Mononuclear cell (primary cell): ENCODE results near the gene CALCOCO1. TPM values are rescaled to one million over a fixed set of nuclear protein-coding genes. Genes with fewer than 3 reads are reported as not detected.
A peak's percentile ranks its signal among the peaks of the same experiment; 100 is the strongest.

Experiments used
- H3K27me3 ChIP-seq: 2 replicates; pipeline ENCODE4 v1.6.0; 2011; ENCODE audit warnings: low read length, control low read depth; ENCODE audit not compliant: insufficient read depth
- H3K4me1 ChIP-seq: 2 replicates; pipeline ENCODE4 v1.5.1; 2011; ENCODE audit warnings: mild to moderate bottlenecking, low read length, control low read depth; ENCODE audit not compliant: insufficient read depth
- H3K4me3 ChIP-seq: 2 replicates; pipeline ENCODE4 v1.5.1; 2011; ENCODE audit warnings: mild to moderate bottlenecking, low read length, moderate library complexity
- H3K9me3 ChIP-seq: 2 replicates; pipeline ENCODE4 v1.5.1; 2011; ENCODE audit warnings: low read depth, mild to moderate bottlenecking, control low read depth, low read length
- total RNA-seq: library from RNA; depleted of rRNA; stranded (reverse); fragments of >200 nt; gene quantifications from one replicate; pipeline ENCODE4 v1.2.3, GENCODE V29; 2012

CALCOCO1 gene
- total RNA-seq, 1 donor: 69.4 TPM

GRCh38 chr12:53756300-53757100 is 29.2 kb upstream of the CALCOCO1 start:
- Histone ChIP-seq H3K4me3 (no peak overlapping the region), H3K9me3 (no peaks in the 10 kb centered on the region), H3K4me1 (peaks cover 49% of the 10 kb centered on the region), H3K27me3 (peaks cover 53% of the 10 kb centered on the region)

DNA sequence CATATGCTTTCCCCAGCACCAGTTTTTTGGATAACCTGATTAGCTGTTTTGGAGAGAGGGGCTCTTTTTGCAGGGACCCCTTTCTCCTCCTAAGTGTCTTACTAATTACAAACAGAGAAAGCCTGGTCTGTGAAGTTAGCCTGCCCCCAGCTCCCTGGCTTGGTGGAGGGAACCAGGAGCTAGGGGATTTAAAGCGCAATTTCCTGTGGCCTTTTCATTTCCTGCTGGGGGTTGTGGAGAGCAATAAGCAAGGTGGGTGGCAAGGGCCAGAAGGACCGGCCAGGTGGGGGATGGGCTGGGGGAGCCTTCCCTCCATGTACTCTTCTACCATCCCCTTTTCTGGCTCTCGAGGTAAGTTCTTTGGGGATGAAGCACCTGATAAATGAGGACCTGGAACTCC is 28.6 kb upstream of the CALCOCO1 start:
- Histone ChIP-seq H3K27me3 (peaks cover 49% of the 10 kb centered on the region), H3K4me3 (no peak overlapping the region), H3K4me1 (peaks cover 55% of the 10 kb centered on the region), H3K9me3 (no peaks in the 10 kb centered on the region)

DNA sequence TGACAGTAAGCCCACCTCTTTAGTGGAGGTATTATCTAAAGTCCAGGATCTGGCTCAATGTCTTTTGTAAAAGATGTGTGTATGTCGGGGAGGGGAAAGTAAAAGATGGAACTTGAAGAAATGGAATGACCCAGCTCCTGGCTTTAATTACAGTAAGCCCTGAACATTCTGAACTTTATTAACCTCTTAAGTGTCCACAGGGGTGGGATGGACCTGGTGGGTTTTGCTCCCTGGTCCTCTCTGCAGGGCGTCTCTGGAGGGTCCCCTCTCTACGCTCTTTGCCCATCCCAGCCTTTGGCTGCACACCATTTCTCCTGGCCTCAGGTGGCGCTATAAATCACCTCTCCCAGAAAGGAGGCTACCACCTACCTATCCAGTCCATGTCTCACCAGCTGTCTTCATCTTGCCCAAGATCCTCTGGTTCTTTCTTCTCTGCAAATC is 28.2 kb upstream of the CALCOCO1 start:
- no peak overlapping the region for H3K4me3 ChIP-seq
- peaks cover 53% of the 10 kb centered on the region for H3K27me3 ChIP-seq
- peaks cover 58% of the 10 kb centered on the region for H3K4me1 ChIP-seq
- H3K9me3 ChIP-seq: no peaks in the 10 kb centered on the region

DNA sequence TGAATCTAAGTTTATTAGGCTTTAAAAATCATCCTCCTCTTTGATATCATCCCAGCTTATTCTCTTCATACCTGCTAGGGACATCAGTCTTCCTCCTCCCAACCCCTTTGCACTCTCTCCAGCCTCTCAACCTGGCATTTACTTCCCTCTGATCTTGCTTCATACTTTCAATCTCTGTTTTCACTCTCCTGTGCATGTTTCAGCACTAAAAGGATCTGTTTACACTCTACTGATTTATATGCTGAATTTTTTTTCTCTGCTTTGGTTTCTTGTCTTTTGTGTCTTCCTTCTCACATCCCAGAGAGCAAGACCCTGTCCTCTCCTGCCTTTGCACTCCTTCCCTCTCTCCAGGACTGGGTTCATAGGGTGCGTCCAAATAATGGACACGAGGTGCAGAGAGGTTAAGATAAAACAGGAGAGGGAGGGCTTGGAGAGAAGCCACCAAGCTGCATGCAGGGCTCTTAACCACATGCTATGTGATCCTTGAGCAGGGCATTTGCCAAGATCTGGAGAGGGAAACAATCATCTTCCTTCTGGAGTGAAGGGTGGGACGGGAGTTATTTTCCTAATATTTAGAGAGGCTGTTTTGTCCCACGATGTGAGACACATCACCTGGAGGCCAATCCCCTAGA is 27.5 kb upstream of the CALCOCO1 start:
- Histone ChIP-seq H3K27me3 (peaks cover 56% of the 10 kb centered on the region), H3K9me3 (no peaks in the 10 kb centered on the region), H3K4me1 (peaks cover 58% of the 10 kb centered on the region), H3K4me3 (no peak overlapping the region)

- Histone ChIP-seq H3K27me3 (peaks cover 56% of the 10 kb centered on the region), H3K4me1 (peaks cover 58% of the 10 kb centered on the region), H3K4me3 (no peak overlapping the region), H3K9me3 (no peaks in the 10 kb centered on the region)
Measured at GRCh38 chr12:53754188-53754585, 26.9 kb upstream of the CALCOCO1 start.

DNA sequence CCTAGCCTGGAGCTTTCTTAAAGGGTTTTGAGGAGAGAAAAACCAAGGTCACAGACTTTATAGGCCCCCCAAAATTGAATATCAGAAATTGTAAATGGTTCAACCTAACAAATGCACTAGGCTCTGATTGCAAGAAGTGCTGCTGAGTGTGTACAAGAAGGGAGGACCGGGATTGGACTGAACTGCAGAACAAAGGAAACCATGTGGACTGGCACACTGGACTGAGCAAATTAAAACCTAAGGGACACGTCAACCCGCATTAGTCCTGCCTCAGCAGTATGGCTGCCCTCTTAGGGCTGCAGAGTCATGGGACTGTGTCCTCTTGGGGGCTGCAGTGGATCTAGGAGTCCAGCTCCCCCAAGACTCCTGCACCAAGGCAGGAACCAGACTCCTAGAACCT is 25.4 kb upstream of the CALCOCO1 start:
- Histone ChIP-seq H3K4me3 (no peak overlapping the region), H3K27me3 (peaks cover 61% of the 10 kb centered on the region), H3K4me1 (peaks cover 62% of the 10 kb centered on the region), H3K9me3 (no peaks in the 10 kb centered on the region)

DNA sequence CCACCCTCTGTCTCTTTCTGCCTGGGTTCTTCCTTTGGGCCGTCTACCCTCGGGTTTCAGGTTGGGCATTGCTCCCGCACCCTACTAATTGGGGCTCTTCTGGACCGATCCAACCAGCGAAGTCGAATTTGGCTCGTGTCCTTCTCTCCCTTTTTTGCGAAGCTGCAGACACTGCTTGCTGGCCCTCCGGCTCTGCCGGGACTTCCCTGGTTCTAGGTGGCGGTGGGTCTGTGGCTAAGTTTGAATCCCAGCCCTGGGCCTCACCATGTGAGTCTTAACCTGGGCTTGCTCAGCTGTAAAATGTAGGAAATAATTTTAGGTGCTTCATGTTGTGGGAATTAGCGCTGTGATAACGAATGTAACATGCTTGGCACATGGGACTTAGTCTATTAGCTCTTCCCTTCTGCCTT is 24.9 kb upstream of the CALCOCO1 start:
- Histone ChIP-seq H3K4me1 (peaks cover 64% of the 10 kb centered on the region), H3K9me3 (no peaks in the 10 kb centered on the region), H3K27me3 (peaks cover 65% of the 10 kb centered on the region), H3K4me3 (no peak overlapping the region)

GRCh38 chr12:53751336-53752191 is 24.3 kb upstream of the CALCOCO1 start, which contains the start of gene CISTR:
TSS of gene CISTR (minus strand) at chr12:53751979.
- H3K27me3 ChIP-seq: peaks cover 69% of the 10 kb centered on the region
- H3K4me3 ChIP-seq: peak within 1 kb of the TSS; percentile 25
- H3K9me3 ChIP-seq: no peaks in the 10 kb centered on the region
- H3K4me1 ChIP-seq: peaks cover 63% of the 10 kb centered on the region

DNA sequence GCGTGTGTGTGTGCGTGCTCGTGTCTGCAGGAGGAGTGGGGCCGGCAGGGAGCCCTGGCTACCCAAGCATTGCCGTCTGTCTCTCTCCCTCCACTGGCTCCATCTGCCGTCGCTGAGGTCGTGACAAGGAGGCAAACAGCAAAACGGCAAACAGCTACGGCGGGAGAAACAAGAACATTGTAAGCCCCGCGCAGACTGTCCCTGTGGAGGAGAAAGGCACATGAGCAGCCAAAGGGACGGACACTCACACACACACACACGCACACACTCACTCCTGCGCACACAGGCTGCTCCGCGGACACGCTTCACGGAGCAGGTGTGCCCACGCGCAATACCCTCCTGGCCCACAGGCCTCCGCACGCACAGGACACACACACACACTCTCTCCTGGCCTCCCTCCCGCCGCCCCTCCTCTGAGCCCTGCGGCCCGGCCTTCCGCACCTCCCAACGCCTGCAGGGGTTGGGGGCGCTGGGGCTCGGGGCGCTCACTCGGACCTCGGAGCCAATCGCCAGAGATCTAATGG is 23.6 kb upstream of the CALCOCO1 start:
- no peak overlapping the region for H3K4me3 ChIP-seq
- H3K9me3 ChIP-seq: no peaks in the 10 kb centered on the region
- peaks cover 73% of the 10 kb centered on the region for H3K27me3 ChIP-seq
- H3K4me1 ChIP-seq: peaks cover 57% of the 10 kb centered on the region

- Histone ChIP-seq H3K4me1 (peaks cover 55% of the 10 kb centered on the region), H3K9me3 (no peaks in the 10 kb centered on the region), H3K27me3 (peaks cover 80% of the 10 kb centered on the region), H3K4me3 (no peak overlapping the region)
Measured at GRCh38 chr12:53749986-53750811, 22.9 kb upstream of the CALCOCO1 start.

DNA sequence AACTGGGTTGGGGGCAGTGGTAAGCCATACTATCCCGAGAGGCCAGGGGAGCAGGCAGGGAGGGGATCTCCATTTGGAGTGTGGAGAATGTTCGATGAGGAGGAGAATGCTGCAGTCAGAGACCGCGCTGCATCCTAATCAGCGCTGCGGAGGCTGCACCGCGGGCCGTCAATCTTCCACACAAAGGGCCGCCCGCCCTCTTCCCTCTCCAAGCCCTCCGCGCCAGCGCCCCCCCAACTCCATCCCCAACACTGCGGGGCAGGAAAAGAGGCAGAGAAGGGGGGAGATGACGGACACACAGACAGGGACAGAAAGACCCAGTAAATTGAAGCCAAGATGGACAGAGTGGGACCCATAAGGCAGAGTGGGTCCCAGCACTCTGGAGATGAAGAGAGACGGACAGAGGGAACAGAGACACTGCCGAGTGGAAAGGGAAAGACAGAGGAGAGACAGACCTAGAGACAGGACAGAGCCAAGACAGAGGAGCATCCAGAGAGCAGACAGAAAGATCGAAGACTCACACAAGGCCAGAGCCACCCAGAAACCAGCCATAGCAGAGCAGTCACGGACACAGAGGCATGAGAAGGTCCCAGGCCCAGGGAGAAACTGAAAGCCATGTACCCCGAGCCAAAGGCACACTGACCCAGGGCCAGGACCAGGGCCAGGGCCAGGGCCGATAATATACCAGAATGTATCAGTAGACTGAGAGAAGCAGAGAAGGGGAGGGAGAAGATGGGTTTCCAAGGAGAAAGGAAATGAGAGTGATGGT is 21.0 kb upstream of the CALCOCO1 start:
- H3K4me1 ChIP-seq: peaks cover 42% of the 10 kb centered on the region
- peaks cover 70% of the 10 kb centered on the region for H3K27me3 ChIP-seq
- H3K4me3 ChIP-seq: no peak overlapping the region
- no peaks in the 10 kb centered on the region for H3K9me3 ChIP-seq

DNA sequence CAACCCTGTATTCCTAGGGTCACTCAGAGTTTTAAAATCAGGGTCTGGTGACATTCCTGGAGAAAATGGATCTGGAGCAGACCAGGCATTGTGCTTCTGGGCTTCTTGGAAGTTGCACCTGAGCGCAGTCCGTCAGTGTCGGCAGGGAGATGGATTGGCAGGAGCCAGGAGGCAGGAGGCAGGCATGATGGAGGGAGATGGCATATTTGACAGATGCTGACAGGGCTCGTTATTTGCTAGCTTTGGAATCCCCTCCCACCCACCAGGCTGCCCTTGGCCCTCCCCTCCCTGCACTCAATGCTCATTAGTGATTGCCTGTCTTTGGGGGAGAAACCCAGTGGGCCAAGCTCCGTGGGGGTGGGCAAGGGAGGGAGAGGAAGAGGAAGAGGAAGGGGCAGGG is 19.8 kb upstream of the CALCOCO1 start:
- no peak overlapping the region for H3K4me3 ChIP-seq
- H3K27me3 ChIP-seq: peaks cover 69% of the 10 kb centered on the region
- H3K4me1 ChIP-seq: peaks cover 34% of the 10 kb centered on the region
- no peaks in the 10 kb centered on the region for H3K9me3 ChIP-seq

DNA sequence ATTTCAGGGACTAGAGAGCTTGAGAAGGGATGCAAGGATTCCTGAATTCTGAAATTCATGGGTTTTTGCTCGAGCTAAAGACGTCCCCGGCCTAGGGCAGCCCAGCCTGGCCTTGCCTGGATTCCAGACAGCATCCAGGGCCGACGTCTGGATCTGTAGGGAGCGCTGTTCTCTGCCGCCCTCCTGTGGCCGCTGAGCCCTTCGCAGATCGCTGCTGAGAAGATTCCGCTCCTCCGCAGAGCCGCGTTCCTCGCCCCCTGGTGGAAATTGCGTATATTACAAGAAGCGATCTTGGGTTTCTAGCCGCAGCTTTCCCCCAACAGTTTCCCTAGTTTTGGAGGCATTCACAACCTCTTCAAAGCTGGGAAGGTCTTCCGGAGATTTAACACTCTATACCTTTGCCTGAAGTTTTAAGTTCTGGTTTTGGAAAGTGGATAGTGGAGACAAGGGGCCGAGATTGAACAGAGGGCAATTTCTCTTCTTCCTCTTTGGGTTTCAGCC is 19.4 kb upstream of the CALCOCO1 start:
- no peak overlapping the region for H3K4me3 ChIP-seq
- H3K27me3 ChIP-seq: peaks cover 69% of the 10 kb centered on the region
- H3K9me3 ChIP-seq: no peaks in the 10 kb centered on the region
- H3K4me1 ChIP-seq: peaks cover 29% of the 10 kb centered on the region
